ENCODE measurements around the gene FNDC3B. TPM values are rescaled to one million over a fixed set of nuclear protein-coding genes. Genes with fewer than 3 reads are reported as not detected.

FNDC3B gene
- total RNA-seq, 1 experiment from 2014 or later, result 48.6 TPM

DNA sequence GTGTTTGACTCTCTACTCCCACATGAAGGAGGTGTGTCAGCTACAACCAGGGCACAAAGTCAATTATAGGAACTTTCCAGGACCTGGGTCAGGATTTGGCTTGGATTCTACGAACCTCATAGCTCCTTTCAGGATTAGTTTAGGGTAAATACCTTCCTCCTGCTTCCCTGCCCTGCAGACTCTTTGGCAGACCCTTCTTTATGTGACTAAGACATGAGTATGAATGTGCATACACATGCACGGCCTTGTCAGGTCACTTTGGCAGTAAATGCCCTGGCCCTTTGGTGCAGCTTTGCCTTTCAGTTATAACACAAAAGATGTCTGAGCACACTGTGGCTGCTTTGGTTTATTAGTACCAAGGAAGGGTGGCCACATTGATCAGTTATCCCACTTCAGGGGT, 340.0 kb downstream of the FNDC3B start:
- no peak overlapping the region for H3K4me3 ChIP-seq (ENCODE audit: low read length)
- H3F3A ChIP-seq (ENCODE audit: low read length, unreplicated experiment), result no peaks in the 10 kb centered on the region
- intact Hi-C loops (cut with micrococcal nuclease), result no loop called here
- ChIA-PET CTCF (no interaction called here), POLR2A (ENCODE audit: unreplicated experiment) (no interaction called here)
- H3K27me3 ChIP-seq (ENCODE audit: low read length), result no peaks in the 10 kb centered on the region
- no peaks in the 10 kb centered on the region for H4K20me1 ChIP-seq (ENCODE audit: low read length)
- TF ChIP-seq EZH2 (IDR thresholded peaks at IDR 0.05; ENCODE audit: low read length, unreplicated experiment) (no peak), EZH2phosphoT487 (IDR thresholded peaks at IDR 0.05; ENCODE audit: borderline replicate concordance, low read length) (no peak)
- TF ChIP-seq, protein P1, sequence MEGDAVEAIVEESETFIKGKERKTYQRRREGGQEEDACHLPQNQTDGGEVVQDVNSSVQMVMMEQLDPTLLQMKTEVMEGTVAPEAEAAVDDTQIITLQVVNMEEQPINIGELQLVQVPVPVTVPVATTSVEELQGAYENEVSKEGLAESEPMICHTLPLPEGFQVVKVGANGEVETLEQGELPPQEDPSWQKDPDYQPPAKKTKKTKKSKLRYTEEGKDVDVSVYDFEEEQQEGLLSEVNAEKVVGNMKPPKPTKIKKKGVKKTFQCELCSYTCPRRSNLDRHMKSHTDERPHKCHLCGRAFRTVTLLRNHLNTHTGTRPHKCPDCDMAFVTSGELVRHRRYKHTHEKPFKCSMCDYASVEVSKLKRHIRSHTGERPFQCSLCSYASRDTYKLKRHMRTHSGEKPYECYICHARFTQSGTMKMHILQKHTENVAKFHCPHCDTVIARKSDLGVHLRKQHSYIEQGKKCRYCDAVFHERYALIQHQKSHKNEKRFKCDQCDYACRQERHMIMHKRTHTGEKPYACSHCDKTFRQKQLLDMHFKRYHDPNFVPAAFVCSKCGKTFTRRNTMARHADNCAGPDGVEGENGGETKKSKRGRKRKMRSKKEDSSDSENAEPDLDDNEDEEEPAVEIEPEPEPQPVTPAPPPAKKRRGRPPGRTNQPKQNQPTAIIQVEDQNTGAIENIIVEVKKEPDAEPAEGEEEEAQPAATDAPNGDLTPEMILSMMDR (conservative IDR thresholded peaks at IDR 0.05; ENCODE audit: low read depth, low read length), result no peak
- BruUV-seq (replicated peaks), result no TSS peak
- no peak overlapping the region for H3K27ac ChIP-seq (ENCODE audit: low read length)
- no peaks in the 10 kb centered on the region for H3K79me2 ChIP-seq (ENCODE audit: low read length)
- ATAC-seq (peak; percentile 85), DNase-seq (peak; percentile 43)
- H3K36me3 ChIP-seq (ENCODE audit: low read depth, low read length), result peaks cover 23% of the 10 kb centered on the region
- H3K9me2 ChIP-seq (replicated peaks; ENCODE audit: low read length), result no peaks in the 10 kb centered on the region
- H3K9me3 ChIP-seq (ENCODE audit: low read length), result no peaks in the 10 kb centered on the region
- no peaks in the 10 kb centered on the region; the same call in 1 of the 2 replicates for H3K4me1 ChIP-seq (ENCODE audit: insufficient read depth, low read length)
- no peak overlapping the region for H2AFZ ChIP-seq (ENCODE audit: low read length)
- H3K9ac ChIP-seq (ENCODE audit: low read length), result no peak overlapping the region
- H3K4me2 ChIP-seq (ENCODE audit: low read length), result no peak overlapping the region

DNA sequence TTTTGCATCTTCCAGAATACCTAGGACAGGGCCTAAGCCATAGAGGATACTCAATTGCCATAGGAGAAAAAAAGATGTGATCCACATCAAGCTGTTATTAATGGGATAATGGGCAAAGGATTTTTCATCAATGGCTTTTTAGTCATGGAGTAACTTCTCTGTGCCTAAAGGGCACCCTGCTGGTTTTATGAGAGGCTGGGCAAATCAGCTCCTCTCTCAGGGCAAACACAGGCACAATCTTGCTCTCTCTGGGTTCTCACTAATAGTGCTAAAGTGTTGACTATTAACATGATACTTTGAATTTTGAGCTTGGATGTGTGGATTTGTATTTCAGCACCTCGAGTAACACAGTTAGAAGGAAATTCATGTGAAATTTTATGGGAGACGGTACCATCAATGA, 341.3 kb downstream of the FNDC3B start:
- no peaks in the 10 kb centered on the region; the same call in 1 of the 2 replicates for H3K4me1 ChIP-seq (ENCODE audit: insufficient read depth, low read length)
- no peak for ATAC-seq
- H3K9me2 ChIP-seq (replicated peaks; ENCODE audit: low read length), result no peaks in the 10 kb centered on the region
- no peak overlapping the region for H3K27ac ChIP-seq (ENCODE audit: low read length)
- no peaks in the 10 kb centered on the region for H3K9me3 ChIP-seq (ENCODE audit: low read length)
- H3K36me3 ChIP-seq (ENCODE audit: low read depth, low read length), result peaks cover 23% of the 10 kb centered on the region
- TF ChIP-seq, protein P1 (conservative IDR thresholded peaks at IDR 0.05; ENCODE audit: low read depth, low read length), result no peak
- no peak for TF ChIP-seq EZH2 (IDR thresholded peaks at IDR 0.05; ENCODE audit: low read length, unreplicated experiment)
- no peak for TF ChIP-seq EZH2phosphoT487 (IDR thresholded peaks at IDR 0.05; ENCODE audit: borderline replicate concordance, low read length)
- ChIA-PET POLR2A (ENCODE audit: unreplicated experiment) (no interaction called here), CTCF (no interaction called here)
- H3K9ac ChIP-seq (ENCODE audit: low read length), result no peak overlapping the region
- intact Hi-C loops (cut with micrococcal nuclease), result no loop called here
- no peak overlapping the region for H2AFZ ChIP-seq (ENCODE audit: low read length)
- H3F3A ChIP-seq (ENCODE audit: low read length, unreplicated experiment), result no peaks in the 10 kb centered on the region
- H3K79me2 ChIP-seq (ENCODE audit: low read length), result no peaks in the 10 kb centered on the region
- no peaks in the 10 kb centered on the region for H3K27me3 ChIP-seq (ENCODE audit: low read length)
- H3K4me3 ChIP-seq (ENCODE audit: low read length), result no peak overlapping the region
- DNase-seq, result no peak
- no peak overlapping the region for H3K4me2 ChIP-seq (ENCODE audit: low read length)
- BruUV-seq (replicated peaks), result no TSS peak
- H4K20me1 ChIP-seq (ENCODE audit: low read length), result no peaks in the 10 kb centered on the region

DNA sequence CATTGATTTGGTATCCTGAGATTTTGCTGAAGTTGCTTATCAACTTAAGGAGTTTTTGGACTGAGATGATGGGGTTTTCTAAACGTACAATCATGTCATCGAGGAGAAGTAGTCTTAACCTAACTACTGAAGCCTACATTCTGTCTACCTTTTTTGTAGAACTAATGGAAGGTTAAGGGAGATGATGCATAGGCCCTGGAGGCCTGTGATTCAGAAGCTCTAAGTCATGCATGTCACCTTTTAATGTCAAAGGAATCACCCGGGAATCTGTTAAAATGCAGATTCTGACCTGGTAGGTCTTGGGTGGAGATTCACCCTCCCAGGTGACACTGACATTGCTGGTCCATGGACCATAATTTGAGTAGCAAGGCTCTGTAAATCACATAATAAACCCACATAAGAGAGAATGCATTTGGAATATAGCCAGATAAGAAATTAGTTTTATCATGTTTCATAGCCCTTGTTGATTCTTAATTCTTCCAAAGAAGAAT, 344.0 kb downstream of the FNDC3B start:
- no TSS peak for BruUV-seq (replicated peaks)
- ChIA-PET CTCF (no interaction called here), POLR2A (ENCODE audit: unreplicated experiment) (no interaction called here)
- H3K27ac ChIP-seq (ENCODE audit: low read length), result no peak overlapping the region
- H4K20me1 ChIP-seq (ENCODE audit: low read length), result no peaks in the 10 kb centered on the region
- H3K4me3 ChIP-seq (ENCODE audit: low read length), result no peak overlapping the region
- H3K79me2 ChIP-seq (ENCODE audit: low read length), result no peaks in the 10 kb centered on the region
- TF ChIP-seq EZH2 (IDR thresholded peaks at IDR 0.05; ENCODE audit: low read length, unreplicated experiment), result no peak
- no peak for TF ChIP-seq EZH2phosphoT487 (IDR thresholded peaks at IDR 0.05; ENCODE audit: borderline replicate concordance, low read length)
- TF ChIP-seq, protein P1 (conservative IDR thresholded peaks at IDR 0.05; ENCODE audit: low read depth, low read length), result no peak
- no peak overlapping the region for H2AFZ ChIP-seq (ENCODE audit: low read length)
- no peaks in the 10 kb centered on the region for H3K9me3 ChIP-seq (ENCODE audit: low read length)
- intact Hi-C loops (cut with micrococcal nuclease), result no loop called here
- H3K9me2 ChIP-seq (replicated peaks; ENCODE audit: low read length), result no peaks in the 10 kb centered on the region
- H3K9ac ChIP-seq (ENCODE audit: low read length), result no peak overlapping the region
- peak; percentile 34 for DNase-seq
- H3K4me2 ChIP-seq (ENCODE audit: low read length), result no peak overlapping the region
- no peaks in the 10 kb centered on the region for H3K27me3 ChIP-seq (ENCODE audit: low read length)
- peak; percentile 44; the same call in 1 of the 2 replicates for ATAC-seq
- peaks cover 23% of the 10 kb centered on the region for H3K36me3 ChIP-seq (ENCODE audit: low read depth, low read length)
- H3K4me1 ChIP-seq (ENCODE audit: insufficient read depth, low read length), result no peaks in the 10 kb centered on the region; the same call in 1 of the 2 replicates
- H3F3A ChIP-seq (ENCODE audit: low read length, unreplicated experiment), result no peaks in the 10 kb centered on the region
